ENCODE measurements around the gene SPECC1. TPM values are rescaled to one million over a fixed set of nuclear protein-coding genes. Genes with fewer than 3 reads are reported as not detected.

SPECC1 gene
- total and polyA plus RNA-seq, 10 of the 15 experiments (the other 5 are each of a cell fraction or from before 2014, with no cell fraction given) = 6.4 to 40.6 (median 23.9) TPM

- TF ChIP-seq BMI1 (IDR thresholded peaks at IDR 0.05; ENCODE audit: borderline replicate concordance) = no peak
- no peak for TF ChIP-seq ZNF687 (IDR thresholded peaks at IDR 0.05)
- no peak for TF ChIP-seq IRF3 (IDR thresholded peaks at IDR 0.05)
- TF ChIP-seq CBFB (IDR thresholded peaks at IDR 0.05; ENCODE audit: low read depth) = no peak
- TF ChIP-seq SKIL (IDR thresholded peaks at IDR 0.05; ENCODE audit: low read depth, poor library complexity, severe bottlenecking) = no peak
- no peak for TF ChIP-seq SREBF2 (IDR thresholded peaks at IDR 0.05; ENCODE audit: low read length)
- TF ChIP-seq IKZF2 (IDR thresholded peaks at IDR 0.05) = no peak
- TF ChIP-seq NR2F1 (conservative IDR thresholded peaks at IDR 0.05) = no peak
Observed at GRCh38 chr17:20092973-20093626, 83.9 kb downstream of the SPECC1 start (continued).
